HG03159 (cell line): ENCODE measurements around the gene VWA5A.

Source experiments
- ATAC-seq: cut with Tn5 transposase; IDR thresholded peaks from one replicate; pipeline ENCODE4 v1.9.1; 2021; ENCODE audit warnings: mild to moderate bottlenecking, moderate library complexity; ENCODE audit not compliant: unreplicated experiment

Gene VWA5A

GRCh38 chr11:124114942-124115781 is at the start of gene VWA5A:
Gene VWA5A (plus strand): TSS chr11:124115450. CDS start chr11:124117512, 2,062 bp downstream.
- ATAC-seq, result peak; percentile 99

- no peak for ATAC-seq
These were observed 46.6 kb upstream of the VWA5A start for GRCh38 chr11:124068601-124069110.

GRCh38 chr11:124069429-124070401 is 45.5 kb upstream of the VWA5A start:
- ATAC-seq, result peak; percentile 85

GRCh38 chr11:124070915-124071622 is 44.2 kb upstream of the VWA5A start:
- peak; percentile 87 for ATAC-seq

- ATAC-seq, result no peak
These were observed 43.7 kb upstream of the VWA5A start for GRCh38 chr11:124071623-124071948.

GRCh38 chr11:124072147-124072546 is 43.1 kb upstream of the VWA5A start:
- no peak for ATAC-seq

- ATAC-seq, result no peak
These were observed 40.7 kb upstream of the VWA5A start for GRCh38 chr11:124074554-124074953.

- no peak for ATAC-seq
These were observed 39.8 kb upstream of the VWA5A start for GRCh38 chr11:124075492-124075840.

GRCh38 chr11:124075841-124076651 is 39.2 kb upstream of the VWA5A start:
- ATAC-seq, result peak; percentile 54

GRCh38 chr11:124077266-124077665 is 38.0 kb upstream of the VWA5A start:
- ATAC-seq, result no peak

GRCh38 chr11:124078591-124078990 is 36.7 kb upstream of the VWA5A start:
- ATAC-seq, result no peak

- ATAC-seq, result no peak
These were observed 35.5 kb upstream of the VWA5A start for GRCh38 chr11:124079631-124080326.

- ATAC-seq, result no peak
These were observed 34.8 kb upstream of the VWA5A start for GRCh38 chr11:124080327-124081001.

GRCh38 chr11:124081483-124081882 is 33.8 kb upstream of the VWA5A start:
- ATAC-seq, result no peak

GRCh38 chr11:124082371-124082770 is 32.9 kb upstream of the VWA5A start:
- ATAC-seq, result no peak

GRCh38 chr11:124085583-124085982 is 29.7 kb upstream of the VWA5A start:
- ATAC-seq, result no peak

- no peak for ATAC-seq
These were observed 29.0 kb upstream of the VWA5A start for GRCh38 chr11:124085997-124086846.

GRCh38 chr11:124090996-124091395 is 24.3 kb upstream of the VWA5A start:
- ATAC-seq, result no peak
